ENCODE data around the gene FOLR1. TPM values are rescaled to one million over a fixed set of nuclear protein-coding genes. Genes with fewer than 3 reads are reported as not detected.

Gene FOLR1
- total RNA-seq, 1 experiment from 2014 or later = 4.8 TPM

- TF ChIP-seq SP1 (IDR thresholded peaks at IDR 0.05; ENCODE audit: low read depth) (no peak), ZNF274 (IDR thresholded peaks at IDR 0.05; ENCODE audit: low read depth, low read length) (no peak), POLR2AphosphoS5 (IDR thresholded peaks at IDR 0.05; ENCODE audit: low read depth, low read length) (no peak), FOSL1 (IDR thresholded peaks at IDR 0.05; ENCODE audit: low read depth) (no peak), MAX (IDR thresholded peaks at IDR 0.05) (no peak), CBX3 (IDR thresholded peaks at IDR 0.05; ENCODE audit: low read depth) (no peak), ELF1 (IDR thresholded peaks at IDR 0.05; ENCODE audit: borderline replicate concordance, low read depth) (no peak), POLR2A (IDR thresholded peaks at IDR 0.05; ENCODE audit: borderline replicate concordance, extremely low read depth, insufficient read depth, insufficient read length) (no peak)
Measured at GRCh38 chr11:72244060-72244360, 52.1 kb downstream of the FOLR1 start, which contains the start of gene PHOX2A (continued).

- no peak for TF ChIP-seq FOSL1 (IDR thresholded peaks at IDR 0.05; ENCODE audit: low read depth)
- no peak for TF ChIP-seq ZFX (IDR thresholded peaks at IDR 0.05)
- no peak for TF ChIP-seq ATF3 (IDR thresholded peaks at IDR 0.05)
- no peak for TF ChIP-seq SP1 (IDR thresholded peaks at IDR 0.05; ENCODE audit: low read depth)
- no peak for TF ChIP-seq CEBPB (IDR thresholded peaks at IDR 0.05; ENCODE audit: low read depth)
- TF ChIP-seq POLR2AphosphoS5 (IDR thresholded peaks at IDR 0.05; ENCODE audit: low read depth, low read length) = no peak
- ATAC-seq = no peak
- RAD21 ChIA-PET (ENCODE audit: low non-redundant PET in 1 of 2, low total read pairs in 2 of 2, uncharacterized antibody in 2 of 2, unreplicated experiment in 2 of 2) = no interaction called here
- no peaks in the 10 kb centered on the region for H3K79me2 ChIP-seq (ENCODE audit: insufficient read depth, low read length)
- CTCF ChIA-PET = no interaction called here
- H3K27ac ChIP-seq (ENCODE audit: low read depth, low read length) = no peak overlapping the region
- POLR2A ChIA-PET = no interaction called here
- no TSS peak for BruUV-seq (replicated peaks)
- H3K4me3 ChIP-seq (replicated peaks in 1 of 2; ENCODE audit: low read depth in 1 of 2, low read length in 2 of 2) = no peak overlapping the region
- H4K20me1 ChIP-seq (ENCODE audit: insufficient read depth) = no peaks in the 10 kb centered on the region
- no peaks in the 10 kb centered on the region for H3K9me2 ChIP-seq (ENCODE audit: insufficient read depth)
- no peak overlapping the region for H3K4me2 ChIP-seq (ENCODE audit: low read length)
- H3K36me3 ChIP-seq (ENCODE audit: control insufficient read depth in 1 of 2, insufficient read depth in 2 of 2, low read length in 2 of 2) = no peaks in the 10 kb centered on the region
- H3K9me3 ChIP-seq (ENCODE audit: control insufficient read depth in 1 of 2, insufficient read depth in 1 of 2, low read depth in 1 of 2, low read length in 2 of 2) = no peaks in the 10 kb centered on the region
- intact Hi-C loops (cut with micrococcal nuclease) = no loop called here
- H2AFZ ChIP-seq (ENCODE audit: low read depth, low read length, poor library complexity, severe bottlenecking) = no peak overlapping the region
- no peak for DNase-seq (ENCODE audit: low read depth, low spot score)
- H3K9ac ChIP-seq (ENCODE audit: low read length) = no peak overlapping the region
- H3K27me3 ChIP-seq (ENCODE audit: insufficient read depth, low read length) = no peaks in the 10 kb centered on the region
- H3K4me1 ChIP-seq (ENCODE audit: control insufficient read depth in 1 of 2, insufficient read depth in 2 of 2, low read length in 2 of 2) = no peaks in the 10 kb centered on the region; a peak in 1 of 4 replicates
Measured at GRCh38 chr11:72244361-72245262, 52.7 kb downstream of the FOLR1 start.

All from HCT116 (cell line).